Effector CD8-positive, alpha-beta T cell (primary cell): ENCODE results near the gene AQP9.

Experiments
- DNase-seq: peaks from one replicate; lab custom pipeline; 2025; lab: John Stamatoyannopoulos, UW

The AQP9 gene

DNA sequence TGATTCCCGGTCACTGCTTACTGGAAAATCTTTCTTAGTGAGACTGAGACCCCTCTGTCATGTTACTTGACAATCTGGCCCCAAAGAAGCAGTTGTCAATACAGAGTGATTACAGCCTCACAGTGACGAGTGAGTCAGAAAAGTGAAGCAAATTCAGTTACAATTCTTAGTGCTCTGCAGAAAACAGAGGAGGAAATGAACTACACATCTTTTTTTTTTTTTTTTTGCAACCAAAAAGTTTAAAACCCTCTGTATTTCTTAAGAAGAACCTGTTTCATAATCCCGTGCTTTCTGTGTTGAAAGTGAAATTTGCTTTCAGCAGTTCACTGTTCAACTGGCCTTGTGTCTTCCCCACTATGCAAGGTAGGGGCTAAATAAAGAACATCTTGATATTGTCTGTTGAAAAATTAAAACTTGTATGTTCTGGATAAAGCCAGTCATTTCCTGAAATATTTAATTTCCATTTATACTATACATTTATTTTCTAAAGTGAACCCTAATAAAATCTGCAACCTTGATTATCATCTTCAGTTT, 1.9 kb downstream of the AQP9 start:
- DNase-seq: no peak

DNA sequence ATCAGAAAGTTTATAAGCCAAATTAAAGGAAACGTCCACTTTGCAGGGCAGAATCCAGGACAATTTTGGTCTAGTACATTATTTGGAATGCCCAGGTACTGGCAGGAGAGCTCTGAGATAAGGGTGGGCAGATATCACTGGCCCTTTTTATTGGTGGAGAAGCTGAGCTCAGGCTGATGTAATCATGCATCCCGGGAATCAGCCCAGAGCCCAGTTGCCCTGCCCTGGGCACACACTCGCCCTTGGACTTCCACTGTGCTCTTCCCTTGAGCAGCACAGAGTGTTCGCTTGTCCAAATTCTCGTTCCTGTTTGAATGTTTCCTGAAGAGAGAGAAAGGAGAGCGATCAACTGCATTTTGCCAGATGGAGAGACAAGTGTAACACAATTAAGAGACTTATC, 3.7 kb downstream of the AQP9 start:
- no peak for DNase-seq

DNA sequence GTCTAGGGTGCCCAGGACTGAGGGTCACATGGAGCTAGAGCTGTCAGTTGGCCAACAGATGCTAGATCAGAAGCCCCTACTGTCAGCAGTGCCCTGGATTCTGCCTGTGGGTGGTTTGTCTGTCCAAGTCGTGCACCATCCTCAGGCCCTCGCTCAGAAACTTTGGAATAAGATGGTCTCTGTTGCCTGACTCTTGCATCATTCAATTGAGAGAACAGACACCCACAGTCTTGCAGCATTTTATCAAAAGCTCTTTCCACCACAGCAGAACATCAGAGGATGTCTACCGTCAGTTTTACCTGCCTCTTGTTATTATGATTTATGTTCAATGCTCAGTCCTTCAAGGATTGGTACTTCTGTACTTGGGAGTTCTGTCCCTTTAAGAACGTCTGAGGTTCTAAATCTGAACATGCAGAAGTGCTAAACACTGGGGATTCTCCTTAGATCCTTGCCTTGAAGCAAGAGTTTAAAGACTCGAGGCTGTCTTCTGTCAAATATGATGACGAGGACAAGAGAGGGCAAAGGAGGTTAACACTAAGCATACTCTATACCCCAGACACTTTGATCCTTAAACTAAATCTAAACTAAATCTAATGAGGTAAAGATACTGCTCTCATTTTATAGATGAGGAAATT, 4.8 kb downstream of the AQP9 start:
- no peak for DNase-seq

DNA sequence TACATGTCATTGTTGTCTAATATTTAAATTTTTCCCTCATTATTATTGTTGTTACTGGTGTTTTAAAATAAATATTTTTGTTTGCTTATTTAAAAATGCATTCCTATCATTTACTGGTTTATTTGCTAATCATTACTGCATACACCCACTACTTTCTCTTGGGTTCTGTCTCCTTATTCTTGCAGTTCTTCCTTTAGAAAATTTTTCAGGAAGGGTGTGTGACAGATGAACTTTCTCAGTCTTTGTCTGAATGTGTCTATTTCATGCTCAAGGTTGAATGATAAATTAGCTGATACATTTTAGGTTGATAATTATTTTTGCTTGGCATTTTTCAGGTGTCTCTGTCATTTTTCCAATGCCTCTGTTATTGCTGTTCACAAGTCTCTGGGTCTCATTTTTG, 7.4 kb downstream of the AQP9 start:
- DNase-seq: no peak

DNA sequence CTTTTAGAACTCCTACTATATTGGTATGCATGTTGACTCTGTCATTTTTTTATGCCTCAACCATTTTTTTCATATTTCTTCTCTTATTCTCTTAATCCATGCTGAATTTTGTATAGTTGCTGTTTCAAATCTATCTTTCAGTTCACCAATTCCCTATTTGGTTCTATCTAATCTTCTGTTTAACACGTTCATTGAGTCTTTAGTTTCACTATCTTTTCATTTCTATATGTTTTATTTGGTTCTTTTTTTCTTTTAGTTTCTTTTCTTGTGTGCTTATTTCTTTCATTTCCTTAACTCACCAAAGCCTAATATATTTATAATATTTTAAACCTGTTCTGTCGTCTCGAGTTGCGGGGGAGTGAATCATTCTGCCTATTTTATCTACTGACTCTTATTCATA, 8.0 kb downstream of the AQP9 start:
- no peak for DNase-seq

DNA sequence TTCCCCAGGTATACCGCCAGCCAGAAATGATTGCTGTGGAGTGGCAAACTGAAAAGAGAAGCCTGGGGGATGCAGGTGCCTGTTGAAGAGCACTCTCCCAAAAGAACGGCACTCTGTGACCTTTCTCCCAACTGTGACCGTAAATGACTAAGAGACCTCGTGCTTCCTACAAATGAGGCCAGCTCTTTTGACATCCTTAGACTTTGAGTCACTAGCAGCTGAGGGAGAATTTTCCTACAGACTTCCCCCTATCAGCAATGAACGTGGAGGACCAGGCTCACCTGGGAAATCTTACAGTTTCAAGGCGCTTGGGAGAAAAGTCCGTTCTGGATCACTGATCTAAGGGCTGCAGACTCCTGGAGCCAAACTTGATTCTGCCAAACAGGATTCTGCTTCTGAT, 8.6 kb downstream of the AQP9 start:
- no peak for DNase-seq

DNA sequence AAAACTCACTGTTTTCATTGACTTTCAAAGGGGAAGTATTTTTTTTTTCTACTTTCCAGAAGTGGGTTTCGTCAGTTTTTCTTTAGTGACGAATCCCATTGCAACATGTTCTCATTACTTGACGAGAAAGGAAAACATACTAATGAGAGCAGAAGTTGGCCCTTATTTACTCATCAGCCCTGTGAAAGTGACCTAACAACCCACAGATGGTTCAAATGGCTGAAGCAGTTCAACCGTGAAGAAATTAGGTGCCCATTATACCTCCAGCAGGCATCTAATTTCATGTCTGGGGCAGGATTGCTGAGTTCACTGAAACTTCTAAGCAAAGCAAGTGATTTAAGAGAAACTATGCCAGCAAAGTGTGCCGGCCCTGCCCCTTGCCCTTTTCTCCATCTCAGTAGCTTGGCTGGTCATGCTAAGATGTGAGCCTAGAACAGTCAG, 9.0 kb downstream of the AQP9 start:
- no peak for DNase-seq

DNA sequence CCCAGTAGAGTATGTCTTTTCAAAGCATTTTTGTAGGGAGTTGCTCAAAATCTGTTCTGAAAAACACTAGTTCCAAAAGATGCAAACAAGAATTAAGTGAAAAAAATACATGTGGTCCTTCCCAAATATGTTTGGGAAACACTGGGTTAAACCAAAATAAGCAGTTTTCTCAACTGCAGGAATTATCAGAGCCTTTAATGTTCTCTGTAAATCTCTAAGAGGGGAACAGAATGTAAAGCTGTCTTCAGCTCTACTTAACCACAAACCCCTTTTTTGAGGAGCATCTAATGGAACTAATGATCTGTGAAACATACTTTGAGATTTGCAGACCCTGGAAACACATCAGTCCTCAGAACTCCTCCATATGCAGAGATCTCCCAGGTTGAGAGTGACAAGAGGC, 9.9 kb downstream of the AQP9 start:
- no peak for DNase-seq

DNA sequence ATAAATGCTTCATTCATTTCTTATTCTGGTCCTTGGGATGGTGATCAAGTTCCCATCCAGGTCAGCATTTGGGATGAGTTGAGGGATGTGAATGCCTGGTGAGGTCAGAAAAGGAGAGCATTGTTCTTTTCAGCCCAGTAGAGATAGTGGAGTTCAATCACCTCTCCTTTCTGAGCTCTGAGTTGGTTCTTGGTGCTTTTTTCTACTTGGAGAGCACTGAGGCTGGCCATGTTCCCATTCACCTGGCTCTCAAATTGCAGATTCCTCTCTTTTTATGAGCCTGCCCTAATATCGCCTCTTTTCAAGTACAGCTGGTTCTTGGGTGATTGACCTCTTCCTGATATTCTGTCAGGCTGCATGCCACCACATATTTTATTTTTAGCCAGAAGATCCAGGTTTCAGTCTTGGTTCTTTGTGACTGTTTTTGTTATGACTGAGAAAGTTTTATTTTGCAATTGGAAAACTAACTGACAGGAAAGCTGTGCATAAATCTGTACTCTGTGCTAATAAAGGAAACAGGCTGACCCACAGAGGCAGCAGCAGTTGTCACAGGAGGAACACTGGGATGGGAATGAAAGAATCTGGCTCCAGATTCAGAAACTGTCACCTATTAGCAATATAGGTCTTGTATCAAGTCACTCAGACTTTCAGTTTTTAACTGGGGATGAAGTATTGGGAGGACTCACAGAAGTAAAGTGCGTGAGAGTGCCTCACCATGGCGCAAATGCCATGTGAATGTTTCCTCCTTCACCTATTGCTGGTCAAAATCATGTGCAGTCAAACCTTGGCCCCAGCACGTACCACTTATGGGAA, 10.7 kb downstream of the AQP9 start:
- no peak for DNase-seq

DNA sequence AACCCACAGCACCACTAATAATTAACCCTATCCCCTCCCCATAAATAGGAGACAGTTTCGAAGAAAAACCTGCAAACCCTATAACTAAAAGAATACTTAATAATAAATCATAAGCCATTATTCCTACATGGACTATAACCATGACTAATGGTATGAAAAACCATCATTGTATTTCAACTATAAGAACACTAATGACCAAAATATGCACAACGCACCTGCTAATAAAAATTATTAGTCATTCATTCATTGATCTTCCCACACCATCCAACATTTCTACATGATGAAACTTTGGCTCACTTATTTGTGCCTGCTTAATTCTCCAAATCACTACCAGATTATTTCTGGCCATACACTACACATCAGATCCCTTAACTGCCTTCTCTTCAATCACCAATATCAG, 16.6 kb downstream of the AQP9 start:
- DNase-seq: no peak

DNA sequence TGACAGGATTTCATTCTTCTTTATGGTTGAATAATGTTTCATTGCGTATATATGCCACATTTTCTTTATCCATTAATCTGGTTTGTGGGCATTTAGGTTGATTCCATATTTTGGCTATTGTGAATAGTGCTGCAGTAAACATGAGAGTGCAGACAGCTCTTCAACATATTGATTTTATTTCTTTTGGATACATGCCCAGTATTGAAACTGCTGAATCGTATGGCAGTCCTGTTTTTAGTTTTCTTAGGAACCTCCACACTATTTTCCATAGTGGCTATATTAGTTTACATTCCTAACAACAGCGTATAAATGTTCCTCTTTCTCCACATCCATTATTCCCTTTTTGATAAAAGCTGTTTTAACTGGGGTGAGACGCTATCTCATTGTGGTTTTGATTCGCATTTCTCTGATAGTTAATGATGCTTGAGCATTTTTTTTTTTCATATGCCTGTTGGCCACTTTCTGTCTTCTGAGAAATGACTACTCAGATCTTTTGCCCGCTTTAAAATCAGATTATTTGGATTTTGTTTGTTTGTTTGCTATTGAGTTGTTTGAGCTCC, 21.7 kb downstream of the AQP9 start:
- DNase-seq: no peak

DNA sequence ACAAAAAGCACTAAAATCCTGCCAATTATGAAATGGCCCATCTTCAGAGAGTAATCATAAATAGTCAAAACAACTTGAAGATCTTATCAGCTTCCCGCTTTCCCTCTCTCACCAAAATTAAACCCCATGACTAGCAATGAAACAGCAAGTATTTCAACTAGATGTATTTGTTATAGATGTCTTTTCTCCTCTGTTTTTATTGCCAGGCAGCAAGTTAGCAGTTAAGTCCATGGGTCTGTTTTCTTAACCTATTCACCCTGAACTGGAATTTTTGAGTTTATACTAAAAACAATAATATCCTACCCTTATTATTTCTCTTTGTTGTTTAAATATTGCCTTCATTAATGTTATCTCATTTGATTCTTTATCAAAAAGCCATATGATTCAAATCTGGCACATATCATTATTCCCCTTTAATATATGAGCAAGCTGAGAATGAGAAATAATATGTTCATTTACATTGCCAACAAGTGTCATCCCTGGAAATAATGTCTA, 23.3 kb downstream of the AQP9 start:
- DNase-seq: no peak

DNA sequence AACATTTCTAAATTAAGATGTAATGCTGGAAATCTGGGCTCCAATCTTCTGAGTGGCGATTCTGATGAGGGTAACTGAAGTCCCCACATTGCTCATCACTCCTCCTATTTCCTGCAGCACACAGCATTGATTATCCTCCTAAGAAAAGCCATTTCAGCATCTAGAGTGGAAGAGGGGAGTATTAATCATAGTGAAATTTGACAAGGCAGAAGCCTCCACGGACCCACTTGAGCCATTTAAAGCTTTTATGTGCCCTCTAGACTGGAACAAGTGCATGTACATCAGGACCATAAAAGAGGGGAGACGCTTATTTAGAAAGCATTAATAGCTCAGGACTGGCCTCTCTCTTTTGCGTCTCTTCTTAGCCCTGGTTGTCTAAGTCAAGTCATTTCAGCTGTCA, 25.8 kb downstream of the AQP9 start:
- no peak for DNase-seq

DNA sequence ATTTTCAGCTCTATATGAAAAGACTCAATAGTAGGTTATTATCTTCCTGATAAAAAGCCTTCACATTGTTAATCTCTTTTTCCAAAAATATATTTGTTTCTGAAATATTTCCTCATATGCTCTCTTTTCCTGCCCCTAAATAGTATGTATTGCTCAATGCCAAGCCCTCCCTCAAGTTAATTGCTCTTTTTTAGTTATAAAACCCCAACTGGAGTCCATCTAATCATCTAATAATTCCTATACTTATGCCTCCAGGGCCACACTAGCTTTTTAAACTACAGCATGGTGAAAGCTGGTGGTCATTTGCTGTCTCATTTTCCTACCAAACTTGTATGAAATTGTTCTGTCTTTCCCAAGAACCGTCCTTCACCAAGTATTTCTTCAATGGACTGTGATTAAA, 26.7 kb downstream of the AQP9 start:
- DNase-seq: no peak

DNA sequence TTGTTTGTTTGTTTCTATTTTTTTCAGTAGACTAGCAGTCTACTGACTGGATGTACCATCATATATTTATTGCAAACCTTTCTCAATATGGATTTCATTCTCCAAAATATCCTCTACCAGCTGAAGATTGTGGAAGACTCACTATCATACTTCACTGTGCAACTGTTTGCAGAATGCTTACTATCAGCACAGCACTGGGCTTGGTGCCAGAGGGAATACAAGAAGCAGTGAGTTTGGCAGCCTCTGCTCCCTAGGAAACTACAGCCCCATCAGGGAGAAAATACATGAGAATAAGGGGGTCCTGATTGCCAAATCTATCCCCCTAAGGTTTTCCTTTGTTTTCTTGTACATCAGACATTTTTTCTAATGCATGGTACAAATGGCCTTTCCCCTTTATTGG, 27.5 kb downstream of the AQP9 start:
- DNase-seq: no peak

DNA sequence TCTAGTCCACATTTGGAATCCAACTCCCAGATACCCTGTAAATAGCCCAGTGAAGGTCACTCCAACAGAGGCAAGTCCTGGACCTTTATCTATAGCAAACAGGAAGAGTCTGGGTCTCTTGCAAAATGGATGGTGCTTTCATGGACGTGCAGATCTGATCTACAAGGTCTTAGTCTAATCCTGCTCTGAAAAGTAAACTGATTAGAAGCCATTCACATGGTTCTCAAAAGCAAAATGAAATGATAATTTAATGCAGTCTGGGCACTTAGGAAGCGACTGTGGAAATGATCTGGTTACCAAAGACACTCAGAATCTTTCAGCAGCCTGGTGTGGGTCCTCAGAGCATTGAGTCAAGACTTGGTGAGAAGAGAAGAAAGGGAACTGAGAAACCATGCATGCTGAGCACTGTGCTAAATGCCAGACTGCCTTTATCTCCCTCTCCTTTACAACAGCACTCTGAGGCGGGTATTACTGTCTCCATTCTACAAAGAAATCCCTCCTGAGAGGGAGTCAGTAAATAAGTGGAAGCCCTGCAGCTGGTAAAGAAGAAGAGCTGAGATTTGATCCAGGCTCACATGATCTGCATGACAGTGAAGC, 29.0 kb downstream of the AQP9 start:
- DNase-seq: no peak

DNA sequence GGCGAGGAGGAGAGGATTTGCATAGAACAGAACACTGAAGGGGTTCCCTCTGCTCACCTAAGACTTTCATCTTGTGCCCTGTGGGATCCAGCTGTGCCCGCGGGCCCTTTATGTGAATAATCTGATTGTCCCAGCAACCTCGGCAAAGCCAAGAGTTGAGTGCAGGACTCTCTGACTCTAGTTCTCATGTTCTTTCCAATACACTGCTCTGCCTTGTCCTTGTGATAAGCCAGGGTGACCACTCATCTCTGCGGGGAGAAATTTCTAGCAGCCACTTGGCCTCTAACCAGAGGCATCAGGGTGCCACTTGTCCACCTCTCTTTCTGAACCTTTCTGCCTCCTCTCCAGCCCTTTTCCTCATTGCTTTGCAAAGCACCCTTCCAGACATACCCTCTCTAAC, 31.8 kb downstream of the AQP9 start:
- DNase-seq: no peak

DNA sequence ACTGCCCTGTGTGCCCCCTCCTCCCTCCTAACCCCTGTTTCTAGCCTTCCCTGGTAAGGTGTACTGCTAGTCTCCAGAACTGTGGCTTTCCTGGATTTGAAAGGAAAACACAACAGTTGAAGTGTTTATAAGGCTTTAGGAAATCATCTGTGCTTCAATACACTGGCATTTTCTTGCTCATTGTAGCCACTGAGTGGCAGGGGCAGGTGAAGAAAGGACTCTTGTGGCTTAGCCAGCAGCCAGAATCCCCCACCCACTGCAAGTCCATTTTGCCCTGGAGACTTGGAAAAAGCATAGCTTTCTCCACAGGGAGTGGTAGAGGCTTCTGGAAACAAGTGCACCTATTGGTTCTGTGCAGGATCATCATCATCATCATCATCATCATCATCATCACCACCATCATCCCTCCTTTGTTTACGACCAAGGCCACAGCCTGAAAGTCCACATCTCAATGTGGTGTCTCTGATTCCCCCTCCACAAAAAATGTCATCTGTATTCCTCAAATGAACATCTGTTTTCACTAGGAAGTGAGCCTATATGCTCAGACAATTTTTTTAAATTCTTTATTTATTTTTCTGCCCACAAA, 33.4 kb downstream of the AQP9 start:
- DNase-seq: no peak

DNA sequence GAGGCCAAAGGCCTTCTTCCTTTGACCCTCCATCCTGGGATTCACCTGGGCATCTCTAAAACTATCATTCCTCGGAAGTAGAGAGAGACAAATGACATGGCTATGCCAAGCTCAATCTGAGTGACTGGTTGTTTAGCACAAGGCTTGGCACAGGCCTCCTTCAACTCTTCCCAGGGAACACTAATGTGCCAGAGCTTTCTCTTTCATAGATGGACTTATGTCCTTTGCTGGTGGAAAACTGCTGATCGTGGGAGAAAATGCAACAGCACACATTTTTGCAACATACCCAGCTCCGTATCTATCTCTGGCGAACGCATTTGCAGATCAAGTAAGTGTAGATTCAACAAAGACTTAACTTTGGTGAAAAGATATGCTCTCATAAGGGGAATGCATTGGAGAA, 36.5 kb downstream of the AQP9 start:
- no peak for DNase-seq

DNA sequence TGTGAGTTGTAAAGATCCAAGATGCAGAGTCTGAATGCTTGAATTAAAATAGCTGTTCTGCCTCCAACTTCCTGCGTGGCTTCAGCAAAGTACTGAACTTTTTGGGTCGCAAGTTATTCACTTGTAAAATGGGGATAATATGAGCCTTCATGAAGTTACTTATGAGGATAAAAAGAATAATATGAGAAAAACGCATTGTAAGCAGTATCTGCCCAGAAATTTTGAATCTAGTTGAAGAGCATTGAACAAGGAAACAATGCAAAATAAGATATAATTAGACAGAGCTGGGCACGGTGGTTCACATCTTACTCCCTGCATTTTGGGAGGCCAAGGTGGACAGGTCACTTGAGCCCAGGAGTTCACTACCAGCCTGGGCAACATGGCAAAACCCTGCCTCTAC, 37.8 kb downstream of the AQP9 start:
- no peak for DNase-seq

DNA sequence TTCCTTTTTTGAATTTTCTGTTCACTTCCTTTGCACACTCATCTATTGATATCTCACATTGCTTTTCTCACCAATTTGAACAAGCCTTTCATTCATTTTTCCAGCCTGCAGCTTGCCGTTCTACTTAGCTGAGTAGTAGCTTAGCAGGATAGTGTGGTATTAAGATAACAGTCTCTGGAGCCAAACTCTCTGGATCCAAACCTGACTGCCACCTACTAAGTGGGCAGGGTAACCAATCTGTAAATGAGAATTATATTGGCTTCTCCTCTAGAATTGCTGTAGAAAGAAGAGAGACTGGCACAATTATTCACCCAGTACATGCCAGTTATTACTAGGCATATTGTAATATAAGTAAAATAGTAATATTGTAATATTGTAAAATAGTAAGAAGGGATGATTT, 40.5 kb downstream of the AQP9 start:
- DNase-seq: no peak

DNA sequence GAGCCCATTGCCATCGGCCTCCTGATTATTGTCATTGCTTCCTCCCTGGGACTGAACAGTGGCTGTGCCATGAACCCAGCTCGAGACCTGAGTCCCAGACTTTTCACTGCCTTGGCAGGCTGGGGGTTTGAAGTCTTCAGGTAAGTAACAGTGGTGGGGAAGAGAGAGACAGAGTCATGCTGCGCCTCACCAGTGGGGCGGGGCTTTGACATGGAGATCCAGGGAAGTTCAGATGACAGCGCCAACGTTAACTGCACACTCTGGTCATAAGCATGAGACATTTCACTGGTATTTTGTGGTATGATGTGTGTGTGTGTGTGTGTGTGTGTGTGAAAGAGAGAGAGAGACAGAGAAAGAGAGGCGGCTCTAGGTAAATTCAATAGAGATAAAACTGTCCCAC, 41.0 kb downstream of the AQP9 start:
- DNase-seq: no peak
